Testis (tissue), 2 donors: Measurements from ENCODE around the gene TNFAIP8L1.

Experiments used
- POLR2A ChIP-seq: fragments of 450-650 bp; IDR thresholded peaks from one replicate; pipeline ENCODE4 v1.6.1; 2017; ENCODE audit warnings: antibody characterized with exemption, mild to moderate bottlenecking, moderate library complexity
- TF ChIP-seq, protein P1 (sequence below), 3 experiments: fragments of 450-650 bp in 2 of 3; fragments of 200-600 bp in 1 of 3; sonication (generic) in 1 of 3; IDR thresholded peaks; one replicate each; pipeline ENCODE4 v1.5.1; 2016 to 2019; ENCODE audit warnings: antibody characterized with exemption in 3 of 3, mild to moderate bottlenecking in 2 of 3, moderate library complexity in 1 of 3

DNA sequence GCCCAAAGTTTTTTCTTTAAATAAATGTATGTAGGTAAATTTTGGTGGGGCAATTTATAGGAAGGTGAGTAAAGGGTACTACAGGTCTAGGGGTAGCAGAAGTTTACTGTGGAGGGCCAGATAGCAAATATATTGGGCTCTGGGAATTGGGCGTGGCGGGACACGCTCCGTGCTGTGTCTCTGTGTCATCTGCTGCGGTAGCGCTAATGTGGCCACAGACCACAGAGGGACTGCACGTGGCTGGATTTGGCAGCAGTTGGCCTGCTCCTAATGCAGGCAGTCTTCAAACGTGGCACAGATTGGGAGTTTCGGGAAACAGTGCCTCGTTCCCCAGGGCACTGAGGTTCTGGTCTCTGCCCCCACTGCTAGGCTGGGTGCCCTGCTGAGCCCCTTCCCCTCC is 47.4 kb downstream of the TNFAIP8L1 start:
- TF ChIP-seq, protein P1, sequence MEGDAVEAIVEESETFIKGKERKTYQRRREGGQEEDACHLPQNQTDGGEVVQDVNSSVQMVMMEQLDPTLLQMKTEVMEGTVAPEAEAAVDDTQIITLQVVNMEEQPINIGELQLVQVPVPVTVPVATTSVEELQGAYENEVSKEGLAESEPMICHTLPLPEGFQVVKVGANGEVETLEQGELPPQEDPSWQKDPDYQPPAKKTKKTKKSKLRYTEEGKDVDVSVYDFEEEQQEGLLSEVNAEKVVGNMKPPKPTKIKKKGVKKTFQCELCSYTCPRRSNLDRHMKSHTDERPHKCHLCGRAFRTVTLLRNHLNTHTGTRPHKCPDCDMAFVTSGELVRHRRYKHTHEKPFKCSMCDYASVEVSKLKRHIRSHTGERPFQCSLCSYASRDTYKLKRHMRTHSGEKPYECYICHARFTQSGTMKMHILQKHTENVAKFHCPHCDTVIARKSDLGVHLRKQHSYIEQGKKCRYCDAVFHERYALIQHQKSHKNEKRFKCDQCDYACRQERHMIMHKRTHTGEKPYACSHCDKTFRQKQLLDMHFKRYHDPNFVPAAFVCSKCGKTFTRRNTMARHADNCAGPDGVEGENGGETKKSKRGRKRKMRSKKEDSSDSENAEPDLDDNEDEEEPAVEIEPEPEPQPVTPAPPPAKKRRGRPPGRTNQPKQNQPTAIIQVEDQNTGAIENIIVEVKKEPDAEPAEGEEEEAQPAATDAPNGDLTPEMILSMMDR (IDR thresholded peaks at IDR 0.05), result no peak
- TF ChIP-seq POLR2A, result no peak
